GM18526 (cell line): ENCODE results near the gene ZNF281.

Experiments used
- POLR2A ChIP-seq: IDR thresholded peaks from 3 replicates; pipeline ENCODE4 v1.6.1; 2011; ENCODE audit not compliant: insufficient read length; ENCODE audit errors: extremely low read depth

Gene ZNF281

DNA sequence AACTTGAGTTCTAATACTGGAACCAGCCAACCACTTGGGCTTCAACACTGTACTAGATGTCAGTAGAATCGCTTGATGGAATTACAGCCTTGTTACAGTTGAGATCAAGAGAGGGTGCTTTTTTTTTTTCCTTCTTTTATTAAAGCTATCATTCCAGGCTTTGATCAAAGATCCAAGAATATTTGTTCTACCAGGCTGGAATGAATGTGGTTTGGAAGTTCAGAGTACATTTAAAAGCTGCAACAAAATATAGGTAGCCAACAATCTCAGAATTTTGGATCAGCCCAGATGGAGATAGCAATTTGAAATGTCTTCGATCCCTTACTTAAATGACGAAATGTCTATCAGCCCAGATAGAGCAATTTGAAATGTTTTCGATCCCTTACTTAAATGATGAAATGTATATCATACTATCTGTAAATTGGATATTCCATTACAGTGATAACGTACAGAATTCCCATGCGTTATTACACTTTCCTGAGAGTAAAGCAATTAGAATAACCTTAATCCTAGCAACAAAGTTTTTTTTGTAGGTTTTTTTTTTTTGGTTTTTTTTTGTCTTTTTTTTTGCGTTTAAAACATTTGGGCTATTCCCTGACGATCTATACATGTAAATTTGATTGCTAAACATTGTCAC lies 3.6 kb downstream of the ZNF281 start:
- no peak for TF ChIP-seq POLR2A

DNA sequence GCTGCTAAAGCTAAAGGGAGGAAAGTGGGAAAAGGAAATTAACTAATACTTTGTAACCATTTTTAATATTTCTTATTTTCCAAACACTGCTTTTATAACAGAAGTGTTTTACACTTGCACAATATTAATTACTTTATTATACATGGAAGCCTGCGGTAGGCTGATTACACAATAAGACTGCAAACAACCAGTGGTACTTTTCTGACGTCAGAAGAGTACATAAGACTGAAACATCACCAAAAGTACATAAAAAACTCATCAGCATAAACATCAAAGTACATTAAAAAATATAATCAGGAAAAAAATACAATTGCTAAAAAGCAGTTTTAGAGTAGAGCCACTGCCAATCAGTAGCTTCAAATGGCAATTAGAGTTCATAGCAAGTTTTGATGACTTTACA lies 4.6 kb downstream of the ZNF281 start:
- no peak for TF ChIP-seq POLR2A

DNA sequence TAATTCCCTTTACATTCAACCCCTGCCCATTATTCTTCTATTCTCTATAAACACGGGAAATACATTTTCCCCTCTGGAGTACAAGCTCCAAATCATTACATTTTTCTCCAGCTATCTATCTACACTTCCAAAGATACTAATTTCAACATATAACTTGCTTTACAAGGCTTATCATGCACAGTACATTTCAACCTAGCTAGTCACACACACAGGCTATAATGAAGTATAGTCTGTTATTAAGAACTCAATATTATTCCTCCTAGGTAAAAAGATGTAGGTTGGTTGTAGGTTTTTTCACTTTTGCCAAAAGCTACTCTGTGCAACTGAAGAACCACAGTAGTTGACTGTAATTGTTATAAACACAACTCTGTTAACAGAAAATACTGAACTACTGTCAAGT lies 8.1 kb downstream of the ZNF281 start:
- no peak for TF ChIP-seq POLR2A

DNA sequence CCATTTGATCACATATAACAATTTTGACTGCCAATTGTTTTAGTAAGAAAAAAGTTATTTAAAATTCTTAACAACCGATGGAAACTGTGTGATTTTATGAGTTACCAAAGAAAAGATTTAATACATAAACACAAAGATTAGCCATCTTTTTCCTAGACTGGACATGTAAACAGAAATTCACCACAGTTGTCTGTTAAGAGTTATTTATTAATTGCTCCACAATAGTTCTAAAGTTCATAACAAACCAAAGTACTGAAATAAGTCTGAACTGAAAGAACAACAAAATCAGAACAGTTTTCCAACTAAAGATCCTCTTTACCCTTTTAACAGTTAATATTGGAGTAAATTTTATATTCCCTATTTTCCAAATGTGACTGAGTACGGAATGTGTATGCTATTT lies 8.6 kb downstream of the ZNF281 start:
- TF ChIP-seq POLR2A: no peak

DNA sequence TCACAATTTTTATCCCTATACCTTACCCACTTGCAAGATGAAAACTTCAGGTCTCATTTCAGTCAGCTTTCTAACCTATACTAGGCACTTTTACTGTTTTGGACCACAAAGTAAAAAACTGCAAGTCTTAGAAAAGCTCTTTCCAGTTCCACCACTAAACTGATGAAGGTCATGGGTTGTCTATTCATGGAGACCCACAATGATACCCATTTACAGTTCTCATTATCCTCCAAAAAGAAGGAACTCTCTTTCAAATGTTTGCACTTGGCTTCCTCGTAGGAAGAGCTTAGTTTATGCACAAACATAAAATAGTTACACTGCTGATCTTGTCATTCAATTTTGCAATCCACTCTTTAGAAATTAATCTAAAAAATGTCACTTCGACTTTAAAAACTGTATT lies 9.3 kb downstream of the ZNF281 start:
- TF ChIP-seq POLR2A: no peak

DNA sequence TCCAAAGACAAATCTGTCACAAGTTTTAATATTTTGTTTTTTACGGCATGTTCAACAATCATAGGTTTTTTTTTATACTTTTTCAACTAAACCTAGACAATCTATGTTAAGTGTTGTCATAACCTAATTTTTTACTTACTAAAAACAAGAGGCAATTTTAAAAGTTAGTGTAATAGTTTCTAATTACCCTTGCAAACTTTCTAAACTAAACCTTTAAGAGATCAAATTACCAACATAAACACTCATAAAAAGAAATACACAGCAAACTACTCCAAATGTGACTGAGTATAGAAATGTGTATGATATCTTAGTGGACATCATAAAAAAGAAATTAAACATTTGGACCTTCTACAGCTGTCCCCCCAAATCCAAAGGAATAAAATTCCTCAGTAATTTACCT lies 10.0 kb downstream of the ZNF281 start:
- TF ChIP-seq POLR2A: no peak

DNA sequence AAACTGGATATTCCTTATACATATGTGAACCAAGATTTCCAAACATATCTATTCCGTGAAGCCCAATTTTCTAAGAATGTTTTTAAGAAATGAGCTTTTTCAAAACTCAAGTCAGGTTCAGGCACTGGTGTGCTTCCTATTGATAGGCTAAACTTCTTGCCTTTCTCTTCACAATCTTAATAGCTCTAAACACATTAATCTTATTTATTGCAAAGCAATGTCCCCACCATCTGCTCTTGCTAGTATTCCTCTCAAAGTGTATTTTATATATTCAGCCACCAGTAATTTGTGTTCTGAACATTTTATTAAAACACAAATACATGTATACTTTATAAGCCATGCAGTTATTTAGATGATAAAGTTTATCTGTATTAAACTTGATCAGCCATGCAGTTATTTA lies 11.5 kb downstream of the ZNF281 start:
- TF ChIP-seq POLR2A: no peak

DNA sequence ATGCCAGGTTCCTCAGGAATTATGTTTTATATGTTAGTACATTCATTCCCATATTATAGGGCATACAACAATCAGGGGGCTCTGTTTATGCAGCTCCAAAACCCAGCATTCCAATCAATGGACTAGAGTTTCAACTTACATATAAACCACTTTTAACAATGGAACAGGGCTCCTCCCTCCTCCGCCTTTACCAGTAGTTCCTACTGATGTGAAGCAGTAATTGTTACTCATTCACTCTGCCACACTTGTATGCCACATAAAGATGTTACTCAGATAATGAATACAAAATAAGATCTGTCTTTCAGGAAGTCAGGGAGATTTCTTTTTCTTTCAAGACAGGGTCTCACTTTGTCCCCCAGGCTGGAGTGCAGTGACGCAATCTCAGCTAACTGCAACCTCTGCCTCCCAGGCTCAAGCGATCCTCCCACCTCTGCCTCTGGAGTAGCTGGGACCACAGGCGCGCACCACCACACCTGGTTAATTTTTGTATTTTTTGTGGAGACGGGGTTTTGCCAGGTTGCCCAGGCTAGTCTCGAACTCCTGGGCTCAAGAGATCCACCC lies 17.1 kb downstream of the ZNF281 start:
- TF ChIP-seq POLR2A: no peak

DNA sequence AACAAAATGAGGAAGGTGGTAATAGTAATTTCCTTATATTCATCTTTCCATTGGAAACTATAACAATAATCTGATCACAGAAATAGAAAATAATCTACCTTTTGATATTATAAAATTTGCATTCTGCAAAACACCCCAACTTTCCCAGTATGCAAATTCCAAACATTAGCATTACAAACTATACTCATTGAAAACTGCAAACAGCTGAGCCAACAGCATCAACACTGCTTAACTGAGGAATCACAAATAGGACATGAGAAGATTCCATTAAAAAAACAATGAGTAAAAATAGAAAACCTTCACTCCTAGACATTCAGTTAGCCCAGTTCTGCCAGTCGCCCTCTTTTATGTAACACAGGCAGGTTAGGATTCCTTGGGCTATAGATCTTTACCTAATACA lies 18.1 kb downstream of the ZNF281 start:
- TF ChIP-seq POLR2A: no peak

DNA sequence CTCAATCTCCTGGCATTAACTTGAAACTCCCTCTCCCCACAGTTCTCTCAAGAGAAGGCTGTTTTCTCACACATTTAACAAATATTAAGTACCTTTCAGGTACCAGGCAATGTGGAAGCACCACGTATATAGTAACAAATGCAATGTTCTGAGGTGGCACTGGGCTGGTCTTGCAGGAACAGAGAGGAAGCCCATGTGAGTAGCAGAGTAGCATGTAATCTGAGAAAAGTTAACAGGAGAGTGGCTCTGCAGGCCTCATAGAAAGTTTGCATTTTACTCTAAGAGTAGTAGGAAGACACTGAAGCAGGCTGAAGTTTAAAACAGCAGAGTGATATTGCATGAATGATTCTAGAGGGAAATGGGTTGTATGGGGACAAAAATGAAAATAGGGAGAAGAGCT lies 21.0 kb downstream of the ZNF281 start:
- no peak for TF ChIP-seq POLR2A

DNA sequence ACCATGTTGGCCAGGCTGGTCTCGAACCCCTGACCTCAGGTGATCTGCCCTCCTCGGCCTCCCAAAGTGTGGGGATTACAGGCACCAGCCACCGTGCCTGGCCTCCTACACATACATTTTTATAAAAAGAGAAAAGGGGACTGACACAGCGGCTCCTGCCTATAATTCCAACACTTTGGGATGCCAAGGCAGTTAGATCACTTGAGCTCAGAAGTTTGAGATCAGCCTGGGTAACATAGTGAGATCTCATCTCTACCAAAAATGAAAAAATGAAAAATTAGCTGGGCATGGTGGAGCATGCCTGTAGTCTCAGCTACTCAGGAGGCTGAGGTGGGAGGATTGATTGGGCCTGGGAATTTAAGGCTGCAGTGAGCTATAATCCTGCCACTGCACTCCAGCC lies 23.4 kb downstream of the ZNF281 start:
- TF ChIP-seq POLR2A: no peak

DNA sequence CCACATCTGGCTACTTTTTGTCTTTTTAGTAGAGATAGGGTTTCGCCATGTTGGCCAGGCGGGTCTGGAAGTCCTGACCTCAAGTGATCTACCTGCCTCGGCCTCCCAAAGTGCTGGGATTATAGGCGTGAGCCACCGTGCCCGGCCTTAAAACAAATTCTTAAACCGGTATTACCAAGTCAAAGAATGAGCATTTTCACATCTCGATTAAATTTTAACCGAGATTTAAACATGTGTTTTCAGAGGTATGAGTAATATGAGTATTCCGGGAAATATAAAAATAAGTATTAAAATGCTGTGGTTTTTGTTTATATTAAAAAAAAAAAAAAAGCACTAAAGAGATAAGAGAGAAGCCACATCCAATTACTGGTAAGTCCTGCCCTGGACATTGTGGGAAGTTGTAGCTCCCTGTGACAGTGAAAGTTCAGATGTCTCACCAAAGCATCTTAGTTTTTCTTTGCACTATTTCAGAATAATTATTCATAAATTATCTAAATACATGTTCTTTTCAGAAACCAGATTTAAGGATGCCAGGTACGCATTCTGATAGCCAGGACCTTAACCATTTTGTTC lies 24.9 kb downstream of the ZNF281 start:
- TF ChIP-seq POLR2A: no peak

DNA sequence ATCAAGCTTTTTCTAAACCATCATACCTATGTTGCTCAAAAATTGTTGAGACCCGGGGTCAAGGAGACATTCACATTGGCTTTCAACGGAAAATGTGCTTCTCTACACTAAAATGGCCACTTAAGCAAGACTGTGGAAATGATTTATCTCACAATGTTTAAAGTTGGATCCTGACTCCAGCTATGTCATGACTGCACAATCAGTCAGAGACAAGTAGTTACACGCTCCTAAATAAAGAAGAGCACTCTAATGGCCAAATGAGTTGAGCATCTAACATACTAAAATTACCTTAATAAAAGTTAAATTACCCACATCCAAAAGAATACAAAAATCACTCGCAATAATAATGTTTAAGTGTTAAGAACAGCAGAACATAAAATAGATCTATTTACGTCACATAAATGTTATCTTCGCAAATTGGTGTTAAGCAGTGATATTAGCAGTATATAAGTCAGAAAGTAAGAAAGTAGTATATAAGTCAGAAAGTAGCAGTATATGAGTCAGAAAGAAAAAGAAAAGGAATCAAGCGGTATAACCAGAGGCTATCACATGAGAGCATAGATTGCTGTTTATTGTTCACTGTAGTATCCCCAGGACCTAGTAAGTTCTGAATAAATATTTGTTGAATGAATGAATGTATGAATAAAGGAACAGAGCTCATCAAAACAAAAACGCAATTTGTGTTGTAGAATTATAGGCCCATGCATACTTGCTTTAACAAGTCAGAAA lies 28.4 kb downstream of the ZNF281 start:
- TF ChIP-seq POLR2A: no peak

DNA sequence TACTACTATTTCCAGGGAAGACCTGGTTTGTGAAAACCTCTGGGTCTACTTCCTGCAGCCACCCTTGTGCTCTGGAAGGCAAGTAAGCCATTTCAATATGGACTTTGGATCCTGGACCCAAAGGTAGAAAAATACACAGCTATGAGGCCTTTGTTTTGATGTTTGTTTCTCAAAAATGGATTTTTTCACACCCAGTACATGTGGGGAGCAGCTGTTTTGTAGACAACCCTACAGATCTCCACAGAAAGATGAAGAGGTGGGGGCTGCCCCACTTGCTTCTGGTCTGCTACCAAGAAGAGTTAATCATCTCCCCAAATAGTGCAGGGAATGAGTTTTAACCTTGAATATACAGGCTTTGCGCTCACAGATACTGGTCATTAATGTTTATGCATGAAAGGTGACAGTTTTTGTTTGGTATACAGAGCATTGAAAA lies 29.2 kb downstream of the ZNF281 start:
- TF ChIP-seq POLR2A: no peak

DNA sequence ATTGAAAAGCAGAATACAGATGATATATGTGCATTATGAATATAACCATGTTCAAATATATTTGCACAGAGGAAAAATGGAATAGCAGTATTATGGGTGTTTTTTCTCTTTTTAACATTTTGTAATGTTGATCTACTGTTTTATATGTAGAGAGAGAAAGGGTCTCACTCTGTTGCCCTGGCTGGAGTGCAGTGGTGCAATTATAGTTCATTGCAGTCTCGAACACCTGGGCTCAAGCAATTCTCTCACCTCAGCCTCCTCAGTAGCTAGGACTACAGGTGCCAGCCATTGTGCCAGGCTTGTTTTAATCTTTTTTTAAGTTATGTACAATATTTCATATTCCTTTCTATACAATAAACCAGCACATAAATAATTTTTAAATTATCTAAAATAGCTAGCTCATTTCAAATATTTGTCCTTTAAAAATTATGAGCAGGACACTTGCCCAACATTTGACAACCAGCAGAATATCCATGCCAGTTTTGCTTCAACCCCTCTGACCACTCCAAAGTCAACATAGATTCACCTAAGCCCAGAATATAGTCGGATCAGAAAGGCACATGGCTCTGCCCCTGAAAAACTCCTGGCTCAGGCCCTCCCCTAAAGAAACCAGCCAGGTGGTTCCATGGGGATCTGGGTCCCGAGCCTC lies 29.8 kb downstream of the ZNF281 start:
- no peak for TF ChIP-seq POLR2A

DNA sequence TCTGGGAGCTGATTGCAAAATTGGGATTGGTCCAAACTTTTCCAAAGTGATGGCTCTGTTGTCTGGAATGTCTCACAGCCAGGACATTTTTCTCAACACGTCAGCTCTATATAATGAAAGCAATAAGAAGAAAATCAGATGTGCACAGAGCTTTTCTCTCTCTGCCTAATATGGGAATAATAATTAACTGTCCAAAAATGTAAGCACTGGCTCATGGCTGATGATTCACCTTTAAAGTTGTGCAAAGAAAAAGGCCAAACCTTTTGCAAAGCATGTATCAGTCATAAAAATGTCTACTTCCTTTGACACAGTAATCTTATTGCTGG lies 30.4 kb downstream of the ZNF281 start:
- no peak for TF ChIP-seq POLR2A

DNA sequence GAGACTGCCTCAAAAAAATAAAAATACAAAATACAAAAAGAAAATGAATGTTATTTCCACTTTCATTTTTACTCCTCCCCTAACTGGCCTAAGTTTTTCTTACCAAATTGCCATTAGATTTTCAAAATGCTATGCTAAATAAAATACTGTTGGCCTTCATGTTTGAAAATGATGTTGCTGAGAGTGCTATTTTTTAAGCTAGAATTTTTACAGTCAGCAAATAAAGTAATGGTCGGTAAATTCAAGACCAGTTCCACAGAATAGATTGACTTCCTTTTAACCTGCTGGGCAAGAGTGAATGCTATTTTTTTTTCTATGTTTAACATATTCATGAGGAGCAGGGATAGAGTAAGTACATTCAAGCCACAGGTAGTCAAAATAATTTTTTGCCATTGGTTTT lies 31.7 kb downstream of the ZNF281 start:
- TF ChIP-seq POLR2A: no peak

DNA sequence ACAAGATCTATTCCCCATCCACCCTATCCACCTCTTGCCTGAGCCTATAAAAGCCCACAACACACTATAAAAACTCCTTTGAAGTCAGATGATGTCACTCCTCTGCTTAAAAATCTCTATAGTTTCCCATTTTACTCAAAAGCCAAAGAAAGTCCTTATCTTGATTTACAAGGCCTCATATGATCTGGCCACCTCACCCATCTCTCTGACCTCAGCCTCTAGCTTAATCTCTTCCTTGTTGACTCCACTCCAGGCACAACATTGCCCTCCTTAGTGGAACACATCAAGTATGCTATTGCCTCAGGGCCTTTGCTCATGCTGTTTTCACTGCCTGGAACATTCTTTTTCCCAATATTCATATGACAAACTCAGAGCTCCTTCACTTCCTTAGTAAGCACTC lies 33.3 kb downstream of the ZNF281 start:
- TF ChIP-seq POLR2A: no peak
